ENCODE results near the gene CCN5. TPM values are rescaled to one million over a fixed set of nuclear protein-coding genes. Genes with fewer than 3 reads are reported as not detected.
"Not testable (repeated sequence)": the region's sequence is repeated elsewhere in the genome, so short reads cannot be mapped to it uniquely, and the experiment has no call there.

Gene CCN5
- 10 to 100 TPM in 2 of 4 donors, 1 to 10 TPM in 2; 5.8 to 32.2 (median 11.2) TPM for total RNA-seq

- Histone ChIP-seq H3K27ac (peak within 1 kb of the TSS in 1 of 4 donors; percentile 25), H3K4me3 (no peak within 1 kb of the TSS), H3K9me3 (no peaks in the 10 kb centered on the region), H3K27me3 (no peaks in the 10 kb centered on the region), H3K4me1 (peaks cover 0 to 14% (median 0%) of the 10 kb centered on the region in 4 donors), H3K36me3 (no peaks in the 10 kb centered on the region)
- DNase-seq: peak; percentile 21 to 81 (median 79)
- TF ChIP-seq POLR2A (IDR thresholded peaks at IDR 0.05): no peak
- no peak for TF ChIP-seq CTCF (IDR thresholded peaks at IDR 0.05)
Measured at GRCh38 chr20:44714701-44715498, at the start of gene CCN5. Gene CCN5, plus strand, starts transcription at chr20:44715369. Its CDS starts 22 bp downstream, at chr20:44715391.

GRCh38 chr20:44666066-44666465, 49.1 kb upstream of the CCN5 start:
- no peak overlapping the region for H3K4me3 ChIP-seq
- H3K4me1 ChIP-seq: peaks cover 0 to 5% (median 0%) of the 10 kb centered on the region in 4 donors
- H3K9me3 ChIP-seq: no peaks in the 10 kb centered on the region
- H3K27me3 ChIP-seq: no peaks in the 10 kb centered on the region
- TF ChIP-seq CTCF (IDR thresholded peaks at IDR 0.05): no peak
- TF ChIP-seq POLR2A (IDR thresholded peaks at IDR 0.05): no peak
- no peak for DNase-seq
- H3K36me3 ChIP-seq: no peaks in the 10 kb centered on the region
- H3K27ac ChIP-seq: no peak overlapping the region

GRCh38 chr20:44670851-44671250, 44.3 kb upstream of the CCN5 start:
- DNase-seq, H3K4me1 ChIP-seq, H3K27me3 ChIP-seq, H3K27ac ChIP-seq, H3K36me3 ChIP-seq, H3K4me3 ChIP-seq, H3K9me3 ChIP-seq: not testable (repeated sequence)

GRCh38 chr20:44671541-44671940, 43.6 kb upstream of the CCN5 start:
- H3K27me3 ChIP-seq, H3K9me3 ChIP-seq, H3K4me1 ChIP-seq, H3K36me3 ChIP-seq: not testable (repeated sequence)
- Histone ChIP-seq H3K27ac (peak overlapping the region in 1 of 4 donors; percentile 43), H3K4me3 (peak overlapping the region in 2 of 4 donors; percentile 2 to 12)
- DNase-seq: peak in 2 of 3 donors; percentile 73 to 86

GRCh38 chr20:44672318-44672902, 42.8 kb upstream of the CCN5 start:
- H3K4me1 ChIP-seq, DNase-seq, H3K27ac ChIP-seq, H3K4me3 ChIP-seq, H3K9me3 ChIP-seq, H3K27me3 ChIP-seq, H3K36me3 ChIP-seq: not testable (repeated sequence)

- no peaks in the 10 kb centered on the region for H3K4me1 ChIP-seq
- H3K4me3 ChIP-seq: no peak overlapping the region
Measured at GRCh38 chr20:44678242-44678641, 36.9 kb upstream of the CCN5 start.

More at GRCh38 chr20:44678242-44678641, 36.9 kb upstream of the CCN5 start:
- Histone ChIP-seq H3K27me3 (no peaks in the 10 kb centered on the region), H3K27ac (no peak overlapping the region), H3K36me3 (no peaks in the 10 kb centered on the region), H3K9me3 (no peaks in the 10 kb centered on the region)
- no peak for DNase-seq
- TF ChIP-seq CTCF (IDR thresholded peaks at IDR 0.05) (no peak), POLR2A (IDR thresholded peaks at IDR 0.05) (no peak)
